Sigmoid colon (tissue), 7 donors: Measurements from ENCODE around the gene DDX51. TPM values are rescaled to one million over a fixed set of nuclear protein-coding genes. Genes with fewer than 3 reads are reported as not detected.
A peak's percentile ranks its signal among the peaks of the same experiment; 100 is the strongest.

ENCODE experiments used
- DNase-seq: peaks from one replicate; pipeline ENCODE4 v3.0.0-alpha.2; 2019
- H3K27ac ChIP-seq, 4 donors: fragments of 200-600 bp; sonication (generic); one replicate each; pipeline ENCODE4 v1.5.1; 2016 to 2019; ENCODE audit warnings: mild to moderate bottlenecking in 1 of 4
- H3K27me3 ChIP-seq, 3 donors: fragments of 200-600 bp; sonication (generic); one replicate each; pipeline ENCODE4 v1.5.1; 2019; ENCODE audit warnings: mild to moderate bottlenecking in 1 of 3
- H3K36me3 ChIP-seq, 4 donors: fragments of 200-600 bp; sonication (generic); one replicate each; pipeline ENCODE4 v1.5.1; 2016 to 2019
- H3K4me1 ChIP-seq, 4 donors: fragments of 200-600 bp; sonication (generic); one replicate each; pipeline ENCODE4 v1.5.1; 2017 to 2019
- H3K4me3 ChIP-seq, 4 donors: fragments of 200-600 bp; sonication (generic); one replicate each; pipeline ENCODE4 v1.5.1; 2017 to 2019; ENCODE audit warnings: mild to moderate bottlenecking in 2 of 4, moderate library complexity in 1 of 4
- H3K9me3 ChIP-seq, 4 donors: fragments of 200-600 bp in 3 of 4; sonication (generic) in 3 of 4; one replicate each; pipeline versions ENCODE4 v1.5.1 to v1.6.1; 2013 to 2019
- CTCF ChIP-seq, 4 experiments: fragments of 450-650 bp in 3 of 4; fragments of 200-600 bp in 1 of 4; IDR thresholded peaks; one replicate each; pipeline ENCODE4 v1.5.1; 2016 to 2019; ENCODE audit warnings: antibody characterized with exemption in 4 of 4, mild to moderate bottlenecking in 3 of 4, moderate library complexity in 2 of 4
- EP300 ChIP-seq, 4 donors: sonication (generic); formaldehyde crosslinking; IDR thresholded peaks; one replicate each; pipeline ENCODE4 v1.6.1; 2017; ENCODE audit warnings: antibody characterized with exemption in 4 of 4
- POLR2A ChIP-seq, 2 donors: fragments of 450-650 bp; IDR thresholded peaks; one replicate each; pipeline ENCODE4 v1.6.1; 2016; ENCODE audit warnings: antibody characterized with exemption in 2 of 2, mild to moderate bottlenecking in 2 of 2, moderate library complexity in 2 of 2
- POLR2AphosphoS5 ChIP-seq, 4 donors: sonication (generic); formaldehyde crosslinking; IDR thresholded peaks; one replicate each; pipeline ENCODE4 v1.6.1; 2017; ENCODE audit warnings: antibody characterized with exemption in 4 of 4
- WGBS, 2 donors: extraction: QIAGEN DNeasy Blood & Tissue Kit; methylation state at CpG; one replicate each; pipeline ENCODE4 v1.1.7; 2013; 5-methylcytosine and 5-hydroxymethylcytosine counted together
- intact Hi-C: fragments of 100-400 bp; cut with DNase I; formaldehyde crosslinking; loops from one replicate; pipeline ENCODE4 v1.15.1; 2023
- polyA plus RNA-seq, 3 donors: library from polyadenylated mRNA; stranded (reverse); fragments of 200-250 nt; gene quantifications; one replicate each; pipeline ENCODE4 v1.2.3, GENCODE V29; 2013
- total RNA-seq, 4 donors: library from RNA; depleted of rRNA; stranded (reverse); fragments of >200 nt; gene quantifications; one replicate each; pipeline ENCODE4 v1.1.0, GENCODE V29; 2016
- donor health status: healthy with polysubstance abuse.
- donor health status: Bipolar disorder and iron deficiency.
- donor health status: healthy.

The DDX51 gene
- total and polyA plus RNA-seq, 7 donors, result 3.9 to 22.4 (median 7.2) TPM

DNA sequence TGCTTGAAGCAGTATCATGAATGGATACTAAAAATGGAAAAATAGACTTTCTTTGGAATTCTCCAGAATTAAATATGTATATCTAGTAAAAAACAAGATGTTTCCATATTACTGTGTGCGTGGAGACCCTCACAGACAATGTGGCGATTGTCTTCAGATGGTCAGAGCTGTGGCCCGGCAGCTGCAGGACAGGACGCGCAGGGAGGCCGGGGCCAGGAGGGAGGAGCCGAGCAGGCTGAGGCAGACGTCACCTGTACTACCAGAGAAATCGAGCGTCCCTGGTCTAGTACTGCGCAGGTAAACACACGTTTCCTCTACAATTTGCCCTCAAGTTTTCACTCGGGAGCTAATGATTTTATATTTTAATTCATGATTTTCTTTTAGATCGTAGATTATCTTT is 22.8 kb downstream of the DDX51 start:
- intact Hi-C loops, result no loop called here
- Histone ChIP-seq H3K4me1 (no peaks in the 10 kb centered on the region), H3K27me3 (no peaks in the 10 kb centered on the region), H3K9me3 (no peaks in the 10 kb centered on the region), H3K36me3 (peaks cover 7 to 87% (median 31%) of the 10 kb centered on the region in 4 donors), H3K4me3 (no peak overlapping the region), H3K27ac (no peak overlapping the region)
- no peak for TF ChIP-seq EP300 (IDR thresholded peaks at IDR 0.05)
- no peak for TF ChIP-seq CTCF (IDR thresholded peaks at IDR 0.05)
- TF ChIP-seq POLR2A (IDR thresholded peaks at IDR 0.05), result no peak
- TF ChIP-seq POLR2AphosphoS5 (IDR thresholded peaks at IDR 0.05), result no peak
- peak; percentile 33 for DNase-seq
- WGBS, 2 donors, result 95 to 97% methylated on average over 14 of the region's 14 CpGs

DNA sequence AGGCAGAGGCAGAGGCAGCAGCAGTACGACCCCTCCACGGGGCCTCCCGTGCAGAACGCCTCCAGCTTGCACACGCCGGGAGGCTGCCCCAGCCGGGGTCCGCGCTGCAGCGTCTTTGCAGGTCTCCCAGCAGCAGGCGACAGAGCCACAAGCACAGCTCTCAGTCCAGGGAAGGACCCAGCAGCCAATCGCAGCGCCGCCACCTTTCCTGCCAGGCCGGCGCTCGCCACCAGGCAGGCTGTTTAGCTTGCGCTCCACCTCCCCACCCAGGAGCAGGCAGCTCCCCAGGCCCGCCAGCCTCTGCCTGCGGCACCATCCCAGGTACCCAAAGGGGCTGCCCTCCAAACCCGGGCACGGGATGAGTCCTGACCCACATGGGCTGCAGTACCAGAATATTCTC is 25.2 kb downstream of the DDX51 start:
- Histone ChIP-seq H3K4me3 (no peak overlapping the region), H3K36me3 (peaks cover 15 to 88% (median 42%) of the 10 kb centered on the region in 4 donors), H3K4me1 (no peaks in the 10 kb centered on the region), H3K27ac (no peak overlapping the region), H3K27me3 (no peaks in the 10 kb centered on the region), H3K9me3 (no peaks in the 10 kb centered on the region)
- TF ChIP-seq CTCF (IDR thresholded peaks at IDR 0.05) (no peak), POLR2AphosphoS5 (IDR thresholded peaks at IDR 0.05) (no peak), POLR2A (IDR thresholded peaks at IDR 0.05) (no peak), EP300 (IDR thresholded peaks at IDR 0.05) (no peak)
- WGBS, 2 donors, result 95 to 96% methylated on average over 22 of the region's 22 CpGs
- peak; percentile 46 for DNase-seq
- intact Hi-C loops, result no loop called here

DNA sequence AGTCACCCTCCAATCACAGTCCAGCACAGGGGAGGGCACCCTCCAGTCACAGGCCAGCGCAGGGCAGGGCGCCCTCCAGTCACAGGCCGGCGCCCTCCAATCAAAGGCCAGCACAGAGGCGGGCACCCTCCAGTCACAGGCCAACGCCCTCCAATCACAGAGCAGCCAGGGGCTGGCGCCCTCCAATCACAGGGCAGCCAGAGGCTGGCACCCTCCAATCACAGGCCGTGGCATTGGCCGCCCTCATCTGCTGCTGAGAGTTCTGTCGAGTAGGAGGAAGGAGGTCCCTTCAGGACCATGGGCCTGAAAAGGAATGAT is 26.6 kb downstream of the DDX51 start:
- WGBS, 2 donors, result 92 to 95% methylated on average over 10 of the region's 10 CpGs
- H3K27ac ChIP-seq, result no peak overlapping the region
- peak; percentile 39 for DNase-seq
- H3K9me3 ChIP-seq, result no peaks in the 10 kb centered on the region
- no peak for TF ChIP-seq POLR2AphosphoS5 (IDR thresholded peaks at IDR 0.05)
- TF ChIP-seq EP300 (IDR thresholded peaks at IDR 0.05), result no peak
- TF ChIP-seq POLR2A (IDR thresholded peaks at IDR 0.05), result no peak
- no peak for TF ChIP-seq CTCF (IDR thresholded peaks at IDR 0.05)
- peaks cover 15 to 84% (median 41%) of the 10 kb centered on the region in 4 donors for H3K36me3 ChIP-seq
- intact Hi-C loops, result no loop called here
- no peaks in the 10 kb centered on the region for H3K27me3 ChIP-seq
- no peak overlapping the region for H3K4me3 ChIP-seq
- no peaks in the 10 kb centered on the region for H3K4me1 ChIP-seq

GRCh38 chr12:132116709-132117557 is 27.2 kb downstream of the DDX51 start:
- TF ChIP-seq POLR2AphosphoS5 (IDR thresholded peaks at IDR 0.05) (no peak), EP300 (IDR thresholded peaks at IDR 0.05) (no peak), POLR2A (IDR thresholded peaks at IDR 0.05) (no peak), CTCF (IDR thresholded peaks at IDR 0.05) (no peak)
- 97% methylated on average over 58 of the region's 58 CpGs for WGBS, 2 donors
- Histone ChIP-seq H3K4me3 (no peak overlapping the region), H3K4me1 (peaks cover 0 to 2% (median 0%) of the 10 kb centered on the region in 4 donors), H3K9me3 (no peaks in the 10 kb centered on the region), H3K27ac (no peak overlapping the region), H3K36me3 (peaks cover 15 to 83% (median 35%) of the 10 kb centered on the region in 4 donors), H3K27me3 (no peaks in the 10 kb centered on the region)
- peak; percentile 56 for DNase-seq
- intact Hi-C loops, result no loop called here
